Measurements from ENCODE around the gene ARHGAP12.

The ARHGAP12 gene

DNA sequence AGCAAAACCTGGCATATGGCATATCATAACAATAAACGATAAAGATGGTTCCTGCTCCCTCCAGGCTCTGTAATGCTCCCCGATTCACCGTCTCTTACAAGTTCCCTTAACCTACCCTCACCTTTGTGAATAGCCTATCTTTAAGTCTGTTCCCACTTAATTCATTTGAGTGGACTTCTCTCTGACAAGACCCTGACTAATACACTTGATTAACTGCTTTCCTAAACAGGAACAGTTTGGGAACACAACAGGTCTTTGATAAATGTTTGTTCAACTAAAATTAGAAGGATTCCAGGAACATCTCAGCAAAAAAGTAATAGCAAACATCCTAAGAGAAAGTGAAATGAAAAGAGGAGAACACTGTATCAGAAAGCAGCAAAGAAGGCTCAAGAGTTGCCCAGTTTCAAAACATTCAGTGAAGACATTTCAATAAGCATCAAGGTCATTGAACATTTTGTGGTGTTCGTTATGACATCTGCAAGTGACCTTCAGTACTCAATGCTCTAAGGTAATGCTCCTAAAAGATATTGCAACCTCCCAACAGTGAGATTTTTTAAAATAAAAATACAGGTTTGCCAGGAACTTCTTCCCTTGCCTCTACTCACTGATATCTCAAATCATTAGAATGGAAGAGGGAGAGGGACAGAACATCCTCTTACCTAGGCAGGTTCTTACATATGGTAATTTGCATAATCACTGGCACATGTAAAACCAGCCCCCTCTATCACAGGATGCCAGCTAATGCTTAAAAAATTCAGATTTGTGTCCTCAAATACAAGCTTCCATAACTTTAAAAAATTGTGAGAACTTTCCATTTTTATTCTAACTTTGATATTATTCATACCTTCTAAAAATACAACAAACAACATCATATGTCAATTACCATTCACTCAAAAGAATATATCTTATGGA lies 11.4 kb upstream of the ARHGAP12 start:
- no peak for TF ChIP-seq GATA2 (IDR thresholded peaks at IDR 0.05; ENCODE audit: low read depth, low read length)
- TF ChIP-seq GATA3 (IDR thresholded peaks at IDR 0.05; ENCODE audit: low read depth, low read length), result no peak

GRCh38 chr10:31937371-31937770 lies 8.7 kb upstream of the ARHGAP12 start:
- TF ChIP-seq GATA3 (IDR thresholded peaks at IDR 0.05; ENCODE audit: low read depth, low read length), result no peak
- no peak for TF ChIP-seq GATA2 (IDR thresholded peaks at IDR 0.05; ENCODE audit: low read depth, low read length)

GRCh38 chr10:31936933-31937332 lies 8.3 kb upstream of the ARHGAP12 start:
- TF ChIP-seq GATA2 (IDR thresholded peaks at IDR 0.05; ENCODE audit: low read depth, low read length), result no peak
- TF ChIP-seq GATA3 (IDR thresholded peaks at IDR 0.05; ENCODE audit: low read depth, low read length), result no peak

DNA sequence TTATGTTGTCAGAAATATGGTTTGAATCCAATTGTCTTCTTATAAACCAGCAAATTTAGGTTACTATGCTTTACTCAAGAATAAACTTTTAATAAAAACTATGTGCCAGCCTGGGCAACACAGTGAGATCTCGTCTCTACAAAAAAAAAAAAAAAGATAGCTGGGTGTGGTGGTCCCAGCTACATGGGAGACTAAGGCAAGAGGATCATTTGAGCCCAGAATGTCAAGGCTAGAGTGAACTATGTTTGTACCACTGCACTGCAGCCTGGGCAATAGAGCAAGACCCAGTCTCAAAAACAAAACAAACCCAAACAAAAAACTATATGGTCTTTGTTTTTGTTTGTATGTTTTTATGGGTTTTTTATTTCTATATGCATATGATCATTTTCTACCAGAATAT lies 7.5 kb upstream of the ARHGAP12 start:
- no peak for TF ChIP-seq GATA2 (IDR thresholded peaks at IDR 0.05; ENCODE audit: low read depth, low read length)

DNA sequence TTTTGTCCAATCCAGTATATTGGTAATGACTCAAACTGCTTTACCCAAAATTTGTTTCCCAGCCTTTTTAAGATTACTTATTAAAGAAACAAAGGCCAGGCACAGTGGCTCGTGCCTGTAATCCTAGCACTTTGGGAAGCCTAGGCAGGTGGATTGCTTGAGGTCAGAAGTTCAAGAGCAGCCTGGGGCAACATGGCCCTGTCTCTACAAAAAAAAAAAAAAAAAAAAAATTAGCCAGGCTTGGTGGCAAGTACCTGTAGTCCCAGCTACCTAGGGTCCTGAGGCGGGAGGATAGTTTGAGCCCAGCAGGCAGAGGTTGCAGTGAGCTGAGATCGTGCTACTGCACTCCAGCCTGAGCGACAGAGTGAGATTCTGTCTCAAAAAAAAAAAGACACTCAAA lies 7.0 kb upstream of the ARHGAP12 start:
- TF ChIP-seq GATA3 (IDR thresholded peaks at IDR 0.05; ENCODE audit: low read depth, low read length) (no peak), GATA2 (IDR thresholded peaks at IDR 0.05; ENCODE audit: low read depth, low read length) (no peak)

DNA sequence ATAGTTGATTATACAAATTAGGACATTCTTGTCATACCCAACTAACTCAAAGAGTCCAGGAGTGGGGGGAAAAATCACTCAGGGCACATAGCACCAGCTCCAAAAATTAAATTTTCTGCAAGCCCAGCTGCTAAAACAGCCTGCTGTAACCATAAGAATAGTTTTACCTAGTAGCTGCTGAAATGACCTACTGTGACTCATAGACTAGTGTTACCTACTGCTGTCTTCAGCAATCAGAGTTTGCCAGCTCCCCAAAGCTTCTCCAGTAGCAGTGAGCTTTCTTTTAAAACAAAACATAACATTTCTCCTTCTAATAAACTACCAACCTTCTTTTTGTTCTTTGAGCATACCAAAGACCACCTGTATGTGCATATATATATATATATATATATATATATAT lies 4.2 kb upstream of the ARHGAP12 start:
- TF ChIP-seq GATA3 (IDR thresholded peaks at IDR 0.05; ENCODE audit: low read depth, low read length) (no peak), GATA2 (IDR thresholded peaks at IDR 0.05; ENCODE audit: low read depth, low read length) (no peak)

DNA sequence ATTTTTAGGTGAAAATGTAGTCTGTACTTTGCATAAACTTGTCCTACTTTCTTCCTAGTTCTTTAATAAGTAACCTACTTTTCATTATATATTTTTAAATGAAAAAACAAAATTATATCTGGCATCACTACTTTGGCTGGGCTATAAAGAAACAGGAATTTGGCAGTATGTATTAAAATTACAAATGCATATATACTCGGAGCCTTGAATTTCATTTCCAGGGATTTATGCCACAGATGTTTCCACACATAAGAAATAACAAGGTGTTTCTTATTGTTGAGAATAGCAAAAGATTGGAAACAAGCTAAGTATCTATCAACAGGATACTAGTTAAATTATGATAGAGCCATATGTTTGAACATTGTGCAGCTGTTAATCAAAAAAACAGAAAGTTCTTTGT lies 2.2 kb upstream of the ARHGAP12 start:
- no peak for TF ChIP-seq GATA3 (IDR thresholded peaks at IDR 0.05; ENCODE audit: low read depth, low read length)
- TF ChIP-seq GATA2 (IDR thresholded peaks at IDR 0.05; ENCODE audit: low read depth, low read length), result no peak

- TF ChIP-seq GATA3 (IDR thresholded peaks at IDR 0.05; ENCODE audit: low read depth, low read length) (no peak), GATA2 (IDR thresholded peaks at IDR 0.05; ENCODE audit: low read depth, low read length) (no peak)
Measured at GRCh38 chr10:31930023-31930751, 1.6 kb upstream of the ARHGAP12 start.

GRCh38 chr10:31929261-31930022 lies 811 bp upstream of the ARHGAP12 start:
- TF ChIP-seq GATA2 (IDR thresholded peaks at IDR 0.05; ENCODE audit: low read depth, low read length) (no peak), GATA3 (IDR thresholded peaks at IDR 0.05; ENCODE audit: low read depth, low read length) (no peak)

GRCh38 chr10:31927884-31928548 lies 615 bp downstream of the ARHGAP12 start:
- TF ChIP-seq GATA2 (IDR thresholded peaks at IDR 0.05; ENCODE audit: low read depth, low read length) (peak; percentile 83), GATA3 (IDR thresholded peaks at IDR 0.05; ENCODE audit: low read depth, low read length) (no peak)

- TF ChIP-seq GATA2 (IDR thresholded peaks at IDR 0.05; ENCODE audit: low read depth, low read length), result no peak
- no peak for TF ChIP-seq GATA3 (IDR thresholded peaks at IDR 0.05; ENCODE audit: low read depth, low read length)
Measured at GRCh38 chr10:31927565-31927883, 1.1 kb downstream of the ARHGAP12 start.

GRCh38 chr10:31926765-31927564 lies 1.7 kb downstream of the ARHGAP12 start:
- no peak for TF ChIP-seq GATA3 (IDR thresholded peaks at IDR 0.05; ENCODE audit: low read depth, low read length)
- TF ChIP-seq GATA2 (IDR thresholded peaks at IDR 0.05; ENCODE audit: low read depth, low read length), result no peak

GRCh38 chr10:31926160-31926559 lies 2.5 kb downstream of the ARHGAP12 start:
- no peak for TF ChIP-seq GATA2 (IDR thresholded peaks at IDR 0.05; ENCODE audit: low read depth, low read length)
- no peak for TF ChIP-seq GATA3 (IDR thresholded peaks at IDR 0.05; ENCODE audit: low read depth, low read length)
